NCI-H2107 treated with DMSO at 0.1 percent for 48 hours (cell line): ENCODE data around the gene EHMT1.

Source experiments
- DNase-seq: peaks from one replicate; lab custom pipeline; 2025; ENCODE audit not compliant: unreplicated experiment; lab: John Stamatoyannopoulos, UW

The EHMT1 gene

DNA sequence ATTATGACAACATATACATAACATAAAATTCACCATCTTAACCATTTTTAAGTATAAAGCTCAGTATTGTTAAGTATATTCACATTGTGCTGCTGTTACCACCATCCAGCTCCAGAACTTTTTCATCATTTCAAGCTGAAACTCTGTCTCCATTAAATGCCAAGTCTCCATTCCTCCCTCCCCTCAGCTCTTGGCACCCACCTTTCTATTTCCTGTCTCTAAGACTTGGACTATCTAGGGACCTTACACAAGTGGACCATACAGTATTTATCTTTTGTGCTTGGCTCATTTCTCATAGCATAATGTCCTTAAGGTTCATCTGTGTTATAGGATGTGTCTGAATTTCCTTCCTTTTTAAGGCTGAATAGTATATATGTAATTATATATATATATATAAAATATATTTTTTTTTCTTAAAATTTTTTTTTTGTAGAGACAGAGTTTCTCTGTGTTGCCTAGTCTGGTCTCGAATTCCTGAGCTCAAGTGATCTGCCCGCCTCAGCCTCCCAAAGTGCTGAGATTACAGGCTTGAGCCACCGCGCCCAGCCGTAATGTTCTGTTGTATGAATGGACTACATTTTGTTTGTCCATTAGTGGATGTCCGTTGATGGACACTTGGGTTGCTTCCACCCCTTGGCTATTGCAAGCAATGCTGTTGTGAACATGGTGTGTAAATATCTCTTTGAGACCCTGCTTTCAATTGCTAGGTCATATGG is 72.3 kb downstream of the EHMT1 start:
- no peak for DNase-seq

DNA sequence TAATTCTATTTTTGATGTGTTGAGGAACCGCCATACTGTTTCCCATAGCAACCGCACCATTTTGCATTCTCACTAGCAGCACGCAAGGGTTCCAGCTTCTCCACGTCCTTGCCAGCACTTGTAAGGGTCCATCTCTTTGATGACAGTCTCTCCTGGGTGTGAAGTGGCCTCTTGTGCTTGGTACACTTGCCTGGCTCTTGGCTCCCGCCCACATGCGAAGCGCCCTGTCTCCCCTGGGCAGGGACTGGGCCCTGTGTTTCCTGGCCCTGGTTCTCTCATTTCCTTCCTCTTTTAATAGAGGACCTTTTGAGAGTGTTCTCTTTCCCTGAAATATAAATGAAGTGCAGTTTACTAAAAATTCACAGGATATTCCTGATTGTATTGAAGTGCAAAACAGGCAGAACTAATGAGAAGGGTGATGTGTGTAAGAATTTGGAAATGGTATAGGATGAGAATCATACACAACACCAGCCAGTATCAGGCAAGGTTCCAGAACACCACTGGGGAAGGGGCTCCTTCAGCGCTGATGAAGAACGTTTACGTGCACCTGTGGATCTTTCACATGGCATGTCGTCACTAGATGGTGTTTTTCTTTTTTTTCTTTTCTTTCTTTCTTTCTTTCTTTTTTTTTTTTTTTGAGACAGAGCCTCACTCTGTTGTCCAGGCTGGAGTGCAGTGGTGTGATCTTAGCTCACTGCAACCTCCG is 73.0 kb downstream of the EHMT1 start:
- DNase-seq, result no peak

DNA sequence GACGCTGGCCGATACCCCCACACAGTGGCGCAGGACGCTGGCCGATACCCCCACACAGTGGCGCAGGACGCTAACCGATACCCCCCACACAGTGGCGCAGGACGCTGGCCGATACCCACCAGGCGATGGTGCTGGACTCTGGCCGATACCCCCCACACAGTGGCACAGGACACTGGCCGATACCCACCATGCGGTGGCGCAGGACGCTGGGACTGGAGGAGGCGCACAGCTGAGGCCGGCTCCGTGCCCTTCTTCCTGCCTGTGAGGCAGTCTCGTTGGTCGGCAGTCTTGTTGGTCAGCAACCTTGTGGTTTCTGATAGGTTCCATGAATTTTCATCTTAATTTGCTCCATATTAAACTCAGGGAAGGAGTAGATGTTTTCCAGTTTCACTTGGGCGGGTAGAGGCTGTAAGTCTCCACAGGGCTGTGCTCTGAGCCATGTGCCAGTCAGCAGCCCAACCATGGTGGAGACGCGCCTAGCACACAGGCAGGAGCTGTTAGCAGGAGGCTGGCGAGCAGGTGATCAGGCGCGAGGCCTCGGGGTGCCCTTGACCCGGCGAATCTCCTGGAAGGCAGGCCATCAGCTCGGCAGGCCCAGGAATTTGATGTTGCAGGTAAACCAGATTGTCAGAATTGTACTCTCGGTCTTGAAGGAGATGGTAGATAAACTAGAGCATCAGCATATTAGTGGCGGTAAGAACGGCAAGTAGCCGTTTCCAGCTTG is 75.6 kb downstream of the EHMT1 start:
- no peak for DNase-seq

DNA sequence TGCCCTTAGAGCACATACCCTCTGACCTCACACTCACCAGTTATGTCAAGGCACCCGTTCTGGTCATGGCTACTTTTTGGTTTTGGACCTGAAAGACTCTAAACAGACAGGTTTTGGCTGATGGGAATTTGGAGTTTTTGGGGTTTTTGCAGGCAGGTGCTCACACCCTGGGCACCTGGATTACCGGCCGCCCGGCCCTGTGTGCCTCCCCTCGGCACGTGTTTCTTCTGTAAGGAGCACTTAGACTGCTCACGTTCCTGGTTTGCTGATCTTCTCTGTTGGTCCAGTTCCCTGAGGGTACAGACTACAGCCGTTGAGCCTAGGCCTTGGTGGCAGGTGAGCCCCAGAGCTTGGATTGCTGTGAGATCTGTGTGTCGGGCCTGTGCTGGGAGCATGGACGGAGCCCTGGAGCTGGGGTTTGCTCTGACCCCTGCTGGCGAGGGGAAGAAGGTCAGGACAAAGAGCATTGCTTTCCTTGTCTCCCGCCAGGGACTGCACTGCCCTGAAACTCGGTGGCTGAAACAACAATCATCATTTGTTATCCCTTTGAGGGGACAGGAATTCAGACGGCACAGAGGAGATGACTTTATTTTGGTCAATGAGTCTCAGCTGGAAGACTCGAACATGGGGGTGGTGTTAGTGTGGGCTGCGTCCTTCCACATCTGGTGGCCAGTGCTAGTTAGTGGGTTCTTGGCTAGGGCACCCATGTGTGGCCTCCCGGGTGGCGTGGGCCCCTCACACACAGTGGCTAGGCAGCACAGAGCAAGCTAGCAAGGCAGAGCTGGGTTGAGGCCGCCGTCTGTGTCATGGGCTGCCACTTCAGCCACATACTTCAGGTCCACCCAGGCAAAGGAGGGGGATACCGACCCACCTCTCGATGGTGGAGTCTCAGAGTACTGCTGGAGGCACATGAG is 76.4 kb downstream of the EHMT1 start:
- no peak for DNase-seq

DNA sequence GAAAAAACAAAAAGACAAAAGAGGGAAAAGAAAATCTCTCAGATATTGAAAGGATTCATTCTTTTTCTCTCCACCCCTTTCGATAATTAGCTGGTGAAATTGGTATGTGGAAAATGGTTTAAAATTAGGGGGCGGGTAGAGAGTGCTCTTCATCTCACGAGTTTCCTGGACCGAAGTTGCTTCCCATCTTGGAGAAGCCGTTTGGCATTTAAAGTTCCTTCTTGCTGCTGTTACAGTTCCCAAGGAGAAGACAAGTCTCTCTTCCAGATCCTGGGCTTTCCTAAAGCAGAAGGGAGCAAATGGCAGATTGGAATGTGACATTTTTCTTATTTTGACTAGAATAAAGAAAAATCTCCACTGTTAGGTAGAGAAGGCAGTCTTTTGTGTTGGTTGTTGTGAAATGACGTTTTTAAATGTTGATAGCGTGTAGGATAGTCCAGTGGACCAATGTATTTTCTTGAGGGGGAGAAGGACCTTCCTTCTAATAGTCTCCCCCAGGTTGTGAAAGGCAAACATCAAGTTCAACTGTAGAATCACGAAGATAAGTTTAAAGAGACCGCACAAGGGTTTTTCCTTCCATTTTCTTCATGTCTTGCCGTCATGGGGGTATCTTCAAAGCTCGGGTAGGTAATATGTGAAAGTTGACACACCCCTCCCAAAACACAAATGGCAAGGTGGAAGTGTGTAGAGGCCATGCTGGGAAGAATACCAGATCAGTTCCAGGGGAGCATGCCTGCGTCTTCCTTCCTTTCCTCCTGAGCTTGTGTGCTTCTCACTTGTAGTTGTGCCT is 77.5 kb downstream of the EHMT1 start:
- DNase-seq, result no peak

DNA sequence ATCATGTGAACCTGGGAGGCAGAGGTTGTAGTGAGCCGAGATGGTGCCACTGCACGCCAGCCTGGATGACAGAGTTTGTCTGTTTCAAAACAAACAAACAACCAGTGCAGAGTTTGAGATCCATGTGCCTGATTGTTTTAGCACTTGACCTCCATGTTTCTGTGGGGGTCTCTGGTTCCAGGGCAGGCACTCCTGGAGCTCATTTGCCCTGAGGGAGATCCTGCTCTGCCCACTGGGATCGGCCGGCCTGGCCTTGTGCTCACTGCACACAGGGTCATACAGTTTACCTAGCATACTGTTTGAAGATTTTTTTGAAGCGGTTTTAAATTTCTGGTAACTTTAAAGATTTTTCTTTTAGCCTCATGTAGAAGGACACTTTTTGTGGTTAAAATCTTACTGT is 78.4 kb downstream of the EHMT1 start:
- DNase-seq, result no peak

DNA sequence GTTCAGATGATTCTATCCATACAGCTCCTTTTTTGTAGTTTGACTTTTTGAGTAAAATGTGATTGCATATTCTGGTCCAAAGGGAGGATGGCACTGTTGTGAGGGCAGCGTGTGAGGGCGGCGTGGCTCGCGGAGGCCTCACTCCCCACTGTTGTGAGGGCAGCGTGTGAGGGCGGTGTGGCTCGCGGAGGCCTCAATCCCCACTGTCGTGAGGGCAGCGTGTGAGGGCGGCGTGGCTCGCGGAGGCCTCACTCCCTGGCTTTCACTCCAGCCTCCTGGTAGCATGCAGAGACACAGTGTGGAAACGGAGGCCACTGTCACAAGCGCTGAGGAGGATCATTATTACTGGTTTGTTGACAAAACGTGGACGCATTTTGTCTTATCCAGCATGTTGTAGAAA is 79.0 kb downstream of the EHMT1 start:
- DNase-seq, result no peak

DNA sequence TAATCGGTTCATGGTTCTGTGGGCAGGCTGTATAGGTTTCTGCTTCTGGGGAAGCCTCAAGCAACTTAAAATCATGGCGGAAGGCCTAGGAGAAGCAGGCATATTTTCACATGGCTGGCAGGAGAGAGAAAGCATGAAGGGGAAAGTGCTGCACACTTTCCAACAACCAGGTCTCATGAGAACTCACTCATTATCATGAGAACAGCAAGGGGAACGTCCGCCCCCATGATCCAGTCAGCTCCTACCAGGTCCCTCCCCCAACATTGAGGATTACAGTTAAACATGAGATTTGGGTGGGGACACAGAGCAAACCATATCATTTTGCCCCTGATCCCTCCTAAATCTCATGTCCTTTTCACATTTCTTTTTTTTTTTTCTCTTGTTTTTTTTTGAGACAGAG is 82.1 kb downstream of the EHMT1 start:
- DNase-seq, result no peak

DNA sequence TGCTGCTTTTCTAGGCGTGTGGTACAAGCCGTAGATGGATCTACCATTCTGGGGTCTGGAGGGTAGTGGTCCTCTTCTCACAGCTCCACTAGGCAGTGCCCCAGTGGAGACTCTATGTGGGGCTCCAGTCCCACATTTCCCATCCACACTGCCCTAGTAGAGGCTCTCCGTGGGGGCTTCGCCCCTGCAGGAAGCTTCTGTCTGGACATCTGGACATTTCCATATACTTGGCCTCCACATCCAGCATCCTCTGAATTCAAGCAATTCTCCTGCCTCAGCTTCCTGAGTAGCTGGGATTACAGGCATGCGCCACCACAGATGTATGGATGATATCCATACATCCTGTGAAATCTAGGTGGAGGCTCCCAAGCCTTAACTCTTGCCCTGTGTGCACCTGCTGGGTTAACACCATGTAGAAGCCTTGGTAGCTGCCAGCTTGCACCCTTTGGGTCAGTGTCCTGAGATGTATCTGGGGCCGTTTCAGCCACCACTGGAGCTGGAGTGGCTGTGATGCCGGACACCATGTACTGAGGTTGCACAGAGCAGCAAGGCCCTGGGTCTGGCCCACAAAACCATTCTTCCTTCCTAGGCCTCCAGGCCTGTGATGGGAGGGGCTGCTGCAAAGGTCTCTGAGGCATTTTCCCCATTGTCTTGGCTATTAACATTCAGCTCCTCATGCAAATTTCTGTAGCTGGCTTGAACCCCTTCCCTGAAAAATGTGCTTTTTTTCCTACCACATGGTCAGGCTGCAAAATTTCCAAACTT is 84.0 kb downstream of the EHMT1 start:
- DNase-seq, result no peak

DNA sequence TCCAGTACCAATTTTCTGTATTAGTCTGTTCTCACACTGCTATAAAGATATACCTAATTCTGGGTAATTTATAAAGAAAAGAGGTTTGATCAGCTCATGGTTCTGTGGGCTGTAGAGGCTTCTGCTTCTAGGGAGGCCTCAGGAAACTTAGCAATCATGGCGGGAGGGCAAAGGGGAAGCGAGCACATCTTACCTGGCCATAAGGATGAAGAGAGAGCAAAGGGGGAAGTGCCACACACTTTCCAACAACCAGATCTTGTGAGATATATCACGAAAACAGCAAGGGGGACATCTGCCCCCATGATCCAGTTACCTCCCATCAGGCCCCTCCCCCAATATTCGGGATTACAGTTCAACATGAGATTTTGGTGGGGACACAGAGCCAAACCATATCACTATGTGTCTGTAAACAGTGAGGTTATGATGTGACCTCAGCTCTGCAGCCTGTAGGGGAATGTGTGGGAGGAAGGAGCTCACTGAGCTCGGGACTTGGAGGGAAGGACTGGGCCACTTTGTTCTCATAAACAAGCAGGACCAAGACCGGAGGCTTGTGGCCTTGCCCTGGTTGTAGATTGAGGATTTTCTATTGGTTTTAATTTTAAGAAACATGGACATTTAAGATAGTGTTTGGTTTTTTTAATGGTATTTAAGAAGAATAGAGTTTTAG is 85.2 kb downstream of the EHMT1 start:
- no peak for DNase-seq

DNA sequence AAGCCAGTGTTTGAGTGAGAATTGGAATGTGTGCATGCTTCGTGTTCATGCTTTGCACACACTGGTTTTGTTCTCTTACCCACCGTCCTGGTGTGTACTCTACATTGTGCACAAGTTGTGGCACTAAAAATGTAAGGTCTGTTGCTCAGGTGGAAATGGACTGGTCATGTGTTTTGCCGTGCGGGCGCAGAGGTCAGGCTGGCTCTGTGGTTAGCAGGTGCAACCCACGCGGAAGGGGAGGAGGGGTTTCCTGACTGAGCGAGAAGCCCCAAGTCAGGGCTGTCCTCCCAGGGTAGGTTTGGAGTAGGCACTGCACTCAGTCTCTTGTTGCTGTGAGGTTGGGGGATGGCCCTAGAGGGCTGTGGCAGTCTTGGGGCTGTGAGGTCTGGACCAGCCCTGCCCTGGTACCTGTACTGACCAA is 86.6 kb downstream of the EHMT1 start:
- no peak for DNase-seq

DNA sequence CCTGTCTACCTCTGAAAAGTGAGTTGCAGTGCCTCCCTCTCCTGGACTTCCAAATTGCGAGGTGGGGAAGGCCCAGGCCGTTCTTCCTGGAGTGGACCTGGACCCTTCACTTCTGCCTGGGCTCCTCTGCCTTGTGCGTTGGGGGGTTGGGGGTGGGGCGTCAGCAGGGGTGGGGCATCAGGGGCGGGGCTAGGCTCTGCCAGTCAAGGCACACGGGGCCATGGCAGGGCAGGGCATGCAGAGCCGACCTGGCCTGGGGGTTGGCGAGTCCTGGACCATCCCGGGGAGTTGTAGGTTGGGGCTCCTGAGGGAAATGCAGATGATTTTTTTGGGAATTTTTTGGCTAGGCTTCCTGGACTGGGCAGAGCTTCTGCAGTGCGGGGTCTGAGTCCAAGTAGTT is 87.1 kb downstream of the EHMT1 start:
- DNase-seq, result no peak

DNA sequence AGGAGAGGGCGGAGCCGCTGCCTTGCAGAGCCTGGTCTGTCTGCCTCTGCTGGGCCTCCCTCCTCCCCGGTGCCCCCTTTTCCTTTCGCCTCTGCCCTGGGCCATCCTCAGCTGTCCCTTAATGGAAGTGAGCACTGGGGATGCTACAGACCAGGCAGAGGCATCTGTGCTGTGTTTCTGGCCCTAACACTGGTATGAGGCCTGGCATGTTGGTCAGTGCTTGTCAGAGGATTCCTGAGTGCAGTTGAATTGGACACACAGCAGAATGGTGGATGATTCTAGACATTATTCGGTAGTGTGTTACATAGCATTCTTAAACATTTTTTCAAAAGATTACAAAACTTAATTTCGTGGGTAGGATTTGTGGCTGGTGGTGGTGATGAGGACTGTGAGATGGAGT is 88.6 kb downstream of the EHMT1 start:
- no peak for DNase-seq

DNA sequence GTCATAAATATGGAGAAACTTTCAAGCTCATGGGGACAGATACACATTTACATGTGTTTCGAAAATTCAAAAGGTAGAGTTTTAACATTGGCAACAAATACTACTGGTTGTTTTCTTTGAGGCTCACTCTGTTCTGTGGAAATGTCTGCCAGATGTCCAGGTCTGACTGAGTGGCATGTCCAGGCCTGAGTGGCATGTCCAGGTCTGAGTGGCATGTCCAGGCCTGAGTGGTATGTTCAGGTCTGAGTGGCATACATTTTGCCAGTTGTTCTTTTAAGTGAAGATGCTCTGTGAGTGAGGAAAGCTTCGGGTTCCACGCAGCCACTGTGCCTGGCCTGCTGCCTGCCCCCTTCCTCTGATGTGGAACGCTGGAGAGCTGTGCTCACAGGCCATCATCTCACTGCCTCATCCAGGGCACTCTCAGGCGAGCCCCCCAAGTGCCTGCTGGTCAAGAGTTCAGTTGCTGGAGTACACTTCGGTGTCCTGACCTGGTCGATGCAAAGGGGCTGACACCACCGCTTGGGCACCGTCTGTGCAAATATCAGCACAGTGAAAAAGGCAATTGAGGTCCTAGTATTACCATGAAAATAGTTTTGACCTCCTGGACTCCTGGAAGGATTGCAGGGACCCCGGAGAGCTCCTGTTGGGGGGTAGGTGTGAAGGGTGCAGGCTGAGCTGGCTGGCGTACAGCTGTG is 89.9 kb downstream of the EHMT1 start:
- no peak for DNase-seq

DNA sequence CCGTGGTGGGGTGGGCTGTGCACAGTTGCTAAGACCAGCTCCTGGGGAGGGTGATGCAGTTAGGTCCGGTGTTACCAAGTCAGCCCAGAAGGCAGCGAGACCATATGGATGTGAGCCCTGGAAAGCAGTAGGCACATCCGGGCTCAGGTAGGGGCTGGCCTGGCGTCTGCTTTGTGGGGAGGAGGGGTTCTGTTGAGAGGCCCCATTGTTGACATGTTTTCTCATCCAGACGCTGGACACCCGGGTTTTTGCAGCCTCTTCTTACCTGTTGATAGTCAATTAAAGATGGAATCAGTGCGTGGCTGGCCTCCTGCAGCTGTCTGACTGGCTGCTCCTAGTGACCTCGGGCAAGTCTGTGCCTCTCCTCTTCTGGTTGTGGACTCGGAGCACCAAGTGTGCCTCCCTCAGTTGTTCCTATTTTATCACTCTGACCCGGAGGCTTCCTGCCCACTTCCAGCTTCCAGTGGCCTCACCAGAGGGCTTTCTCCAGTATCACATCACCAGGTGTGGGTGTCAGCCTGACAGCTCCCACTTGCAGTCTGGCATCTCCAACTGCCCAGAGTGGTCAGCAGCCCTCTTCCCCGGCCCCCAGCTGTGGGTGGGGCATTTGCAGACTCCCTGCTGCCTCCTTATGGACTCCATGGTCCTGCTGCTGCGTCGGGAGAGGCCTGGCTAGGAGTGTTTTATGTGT is 90.8 kb downstream of the EHMT1 start:
- no peak for DNase-seq

DNA sequence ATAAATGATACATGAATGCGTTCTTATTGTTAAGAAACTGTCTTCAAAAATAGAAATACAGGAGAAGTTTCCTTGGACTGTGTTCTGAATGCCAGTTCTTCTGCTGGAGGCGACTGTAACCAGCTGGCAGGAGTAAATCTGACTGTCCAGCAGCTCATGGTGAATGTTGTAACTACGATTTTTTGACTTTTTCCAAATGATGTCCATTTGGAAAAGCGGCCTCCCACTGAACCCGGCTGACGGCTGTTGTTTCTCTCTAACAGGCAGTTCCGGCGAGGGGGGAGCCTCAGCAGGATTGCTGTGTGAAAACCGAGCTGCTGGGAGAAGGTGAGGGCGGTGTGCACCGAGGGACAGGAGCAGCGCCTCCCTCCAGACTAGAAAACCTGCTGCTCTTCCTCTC is 91.9 kb downstream of the EHMT1 start:
- DNase-seq, result no peak

DNA sequence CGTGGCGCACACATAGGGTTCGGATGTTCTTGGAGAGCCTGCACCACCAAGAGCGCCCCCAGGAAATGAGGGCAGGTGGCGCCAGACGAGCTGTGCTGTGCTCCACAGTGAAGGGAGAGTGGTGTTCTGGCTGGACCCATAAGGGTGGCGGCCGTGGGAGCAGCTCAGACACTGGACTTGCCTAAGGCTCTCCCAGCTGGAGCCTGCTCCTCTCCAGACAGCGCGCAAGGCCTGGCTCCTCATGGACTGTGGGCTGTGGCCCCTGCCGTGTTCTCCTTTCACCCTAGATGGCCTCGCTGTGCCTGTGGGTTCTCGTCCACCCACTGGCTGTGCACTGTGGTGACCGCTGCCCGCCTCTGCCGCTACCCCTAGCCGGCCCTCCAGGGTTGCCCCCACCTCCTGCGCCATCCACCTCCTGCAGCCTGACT is 92.9 kb downstream of the EHMT1 start:
- DNase-seq, result no peak

DNA sequence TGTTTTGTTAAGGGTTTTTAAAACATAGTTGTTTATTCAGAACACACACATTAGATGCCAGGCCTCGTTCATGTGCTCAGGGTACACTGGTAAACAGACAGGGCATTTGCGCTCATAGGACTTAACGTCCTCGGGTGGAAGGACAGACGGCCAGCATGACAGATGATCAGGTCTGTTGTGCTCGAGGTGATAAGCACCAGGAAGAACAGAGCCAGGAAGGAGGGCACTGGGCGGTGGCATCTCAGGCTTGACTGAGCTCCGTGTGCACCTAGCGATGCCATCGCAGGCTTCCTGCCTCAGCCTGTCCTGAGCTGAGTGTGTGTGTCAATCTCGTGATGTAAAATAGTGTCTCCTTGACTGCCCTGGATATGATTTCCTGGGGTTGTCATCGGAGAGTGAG is 96.5 kb downstream of the EHMT1 start:
- no peak for DNase-seq
